Stimulated activated CD4-positive, alpha-beta T cell treated with anti-CD3 and anti-CD28 coated beads, Interleukin-12 subunit alpha, Interleukin-12 subunit beta, amount 100 ng/mL, for 48 hours (primary cell): ENCODE results near the gene SPON1.

ENCODE experiments used
- DNase-seq, 3 donors: peaks; one replicate each; pipeline ENCODE4 v3.0.0-alpha.2; 2020; ENCODE audit warnings: low read depth in 2 of 3, low spot score in 1 of 3

The SPON1 gene

GRCh38 chr11:14314127-14314526 is 351.6 kb downstream of the SPON1 start:
- DNase-seq, result no peak

GRCh38 chr11:14315130-14315529 is 352.6 kb downstream of the SPON1 start:
- no peak for DNase-seq
